ENCODE results near the gene GOLGA6L7.
"Not testable (repeated sequence)": the region's sequence is repeated elsewhere in the genome, so short reads cannot be mapped to it uniquely, and the experiment has no call there.

GOLGA6L7 gene

GRCh38 chr15:28884151-28884940, 35.9 kb upstream of the GOLGA6L7 start:
- DNase-seq (ENCODE audit: low spot score), result no peak

GRCh38 chr15:28881600-28881999, 33.2 kb upstream of the GOLGA6L7 start:
- no peak for DNase-seq (ENCODE audit: low spot score)

- DNase-seq (ENCODE audit: low spot score), result no peak
Measured at GRCh38 chr15:28881170-28881569, 32.7 kb upstream of the GOLGA6L7 start.

GRCh38 chr15:28880680-28881079, 32.2 kb upstream of the GOLGA6L7 start:
- no peak for DNase-seq (ENCODE audit: low spot score)

- DNase-seq (ENCODE audit: low spot score), result no peak
Measured at GRCh38 chr15:28879551-28879950, 31.1 kb upstream of the GOLGA6L7 start.

- no peak for DNase-seq (ENCODE audit: low spot score)
Measured at GRCh38 chr15:28878209-28878608, 29.8 kb upstream of the GOLGA6L7 start.

- DNase-seq (ENCODE audit: low spot score), result no peak
Measured at GRCh38 chr15:28876845-28877185, 28.4 kb upstream of the GOLGA6L7 start.

- DNase-seq (ENCODE audit: low spot score), result no peak
Measured at GRCh38 chr15:28876131-28876844, 27.8 kb upstream of the GOLGA6L7 start.

- no peak for DNase-seq (ENCODE audit: low spot score)
Measured at GRCh38 chr15:28875461-28876000, 27.1 kb upstream of the GOLGA6L7 start.

GRCh38 chr15:28873585-28874190, 25.2 kb upstream of the GOLGA6L7 start:
- DNase-seq (ENCODE audit: low spot score), result no peak

GRCh38 chr15:28873006-28873405, 24.6 kb upstream of the GOLGA6L7 start:
- DNase-seq (ENCODE audit: low spot score), result no peak

GRCh38 chr15:28871168-28871567, 22.7 kb upstream of the GOLGA6L7 start:
- no peak for DNase-seq (ENCODE audit: low spot score)

GRCh38 chr15:28868744-28869345, 20.4 kb upstream of the GOLGA6L7 start:
- DNase-seq (ENCODE audit: low spot score), result no peak

GRCh38 chr15:28861589-28862293, 13.3 kb upstream of the GOLGA6L7 start:
- not testable (repeated sequence) for DNase-seq (ENCODE audit: low spot score)

- DNase-seq (ENCODE audit: low spot score), result no peak
Measured at GRCh38 chr15:28861031-28861534, 12.6 kb upstream of the GOLGA6L7 start.

- not testable (repeated sequence) for DNase-seq (ENCODE audit: low spot score)
Measured at GRCh38 chr15:28854578-28854977, 6.1 kb upstream of the GOLGA6L7 start.

- DNase-seq (ENCODE audit: low spot score), result not testable (repeated sequence)
Measured at GRCh38 chr15:28853654-28854053, 5.2 kb upstream of the GOLGA6L7 start.

GRCh38 chr15:28849766-28850165, 1.3 kb upstream of the GOLGA6L7 start:
- not testable (repeated sequence) for DNase-seq (ENCODE audit: low spot score)

GRCh38 chr15:28849271-28849670, 827 bp upstream of the GOLGA6L7 start:
- DNase-seq (ENCODE audit: low spot score), result not testable (repeated sequence)

- not testable (repeated sequence) for DNase-seq (ENCODE audit: low spot score)
Measured at GRCh38 chr15:28847959-28848358, 485 bp downstream of the GOLGA6L7 start.

- DNase-seq (ENCODE audit: low spot score), result peak; percentile 6
Measured at GRCh38 chr15:28847247-28847646, 1.2 kb downstream of the GOLGA6L7 start.
